H4 (cell line): ENCODE results near the gene CFAP97D2. TPM values are rescaled to one million over a fixed set of nuclear protein-coding genes. Genes with fewer than 3 reads are reported as not detected.
"Not testable (repeated sequence)": the region's sequence is repeated elsewhere in the genome, so short reads cannot be mapped to it uniquely, and the experiment has no call there.

Experiments used
- DNase-seq: peaks from one replicate; pipeline ENCODE4 v3.0.0-alpha.2; 2015; ENCODE audit warnings: low spot score
- total RNA-seq: library from RNA; depleted of rRNA; stranded (reverse); fragments of >200 nt; shearing (Covaris generic); gene quantifications from 2 replicates; pipeline ENCODE4 v1.2.3, GENCODE V29; 2014

Gene CFAP97D2
- total RNA-seq, 1 experiment from 2014 or later, result not detected

GRCh38 chr13:114235697-114236096 lies 56.6 kb downstream of the CFAP97D2 start:
- no peak for DNase-seq

- no peak for DNase-seq
Observed at GRCh38 chr13:114236227-114236626, 57.2 kb downstream of the CFAP97D2 start.

- DNase-seq, result no peak
Observed at GRCh38 chr13:114237415-114238112, 58.5 kb downstream of the CFAP97D2 start.

DNA sequence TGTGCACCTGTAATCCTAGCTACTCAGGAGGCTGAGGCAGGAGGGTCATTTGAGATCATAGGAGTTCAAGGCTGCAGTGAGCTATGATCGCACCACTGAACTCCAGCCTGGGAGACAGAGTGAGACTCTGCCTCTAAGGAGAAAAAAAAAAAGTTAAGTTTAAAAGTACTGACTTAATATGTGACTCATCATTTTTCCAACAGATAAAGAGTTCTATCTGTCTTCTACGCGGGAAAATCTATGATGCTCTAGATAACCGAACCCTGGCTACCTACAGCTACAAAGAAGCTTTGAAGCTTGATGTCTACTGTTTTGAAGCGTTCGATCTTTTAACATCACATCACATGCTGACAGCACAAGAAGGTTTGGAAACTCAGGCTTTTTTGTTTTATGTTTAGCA lies 62.9 kb downstream of the CFAP97D2 start:
- no peak for DNase-seq

DNA sequence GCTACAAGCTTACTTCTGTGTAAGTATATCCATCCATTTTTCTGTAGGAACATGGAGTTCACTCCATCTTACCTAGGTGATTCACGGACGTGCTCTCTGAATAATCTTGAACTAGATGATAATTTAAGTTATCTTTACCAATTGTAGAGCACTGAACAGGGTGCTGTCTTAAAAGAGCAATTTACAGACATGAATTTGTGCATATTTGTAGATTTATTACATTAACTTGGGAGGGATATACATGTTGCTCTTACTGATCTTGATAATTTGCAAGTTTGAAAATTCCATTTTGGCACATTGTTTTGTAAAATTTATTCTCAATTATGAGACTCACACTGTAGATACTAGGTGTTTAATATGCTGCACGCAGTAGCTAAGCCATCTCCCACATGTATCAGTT lies 64.9 kb downstream of the CFAP97D2 start:
- DNase-seq, result no peak

- DNase-seq, result no peak
Observed at GRCh38 chr13:114244637-114245036, 65.6 kb downstream of the CFAP97D2 start.

GRCh38 chr13:114248011-114248410 lies 69.0 kb downstream of the CFAP97D2 start:
- DNase-seq, result no peak

DNA sequence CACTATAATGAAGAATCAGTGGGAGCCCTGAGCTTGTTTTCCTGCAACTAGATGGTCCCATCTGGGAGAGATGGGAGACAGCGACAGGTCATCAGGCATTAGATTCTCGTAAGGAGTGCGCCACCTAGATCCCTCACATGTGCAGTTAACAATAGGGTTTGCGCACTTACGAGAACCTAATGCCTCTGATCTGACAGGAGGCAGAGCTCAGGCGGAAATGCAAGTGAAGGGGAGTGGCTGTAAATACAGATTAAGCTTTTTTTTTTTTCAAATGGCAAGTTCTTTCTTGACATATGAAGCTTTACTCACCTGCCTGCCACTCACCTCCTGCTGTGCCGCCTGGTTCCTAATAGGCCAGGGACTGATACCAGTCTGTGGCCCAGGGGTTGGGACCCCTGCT lies 70.0 kb downstream of the CFAP97D2 start:
- DNase-seq, result no peak

DNA sequence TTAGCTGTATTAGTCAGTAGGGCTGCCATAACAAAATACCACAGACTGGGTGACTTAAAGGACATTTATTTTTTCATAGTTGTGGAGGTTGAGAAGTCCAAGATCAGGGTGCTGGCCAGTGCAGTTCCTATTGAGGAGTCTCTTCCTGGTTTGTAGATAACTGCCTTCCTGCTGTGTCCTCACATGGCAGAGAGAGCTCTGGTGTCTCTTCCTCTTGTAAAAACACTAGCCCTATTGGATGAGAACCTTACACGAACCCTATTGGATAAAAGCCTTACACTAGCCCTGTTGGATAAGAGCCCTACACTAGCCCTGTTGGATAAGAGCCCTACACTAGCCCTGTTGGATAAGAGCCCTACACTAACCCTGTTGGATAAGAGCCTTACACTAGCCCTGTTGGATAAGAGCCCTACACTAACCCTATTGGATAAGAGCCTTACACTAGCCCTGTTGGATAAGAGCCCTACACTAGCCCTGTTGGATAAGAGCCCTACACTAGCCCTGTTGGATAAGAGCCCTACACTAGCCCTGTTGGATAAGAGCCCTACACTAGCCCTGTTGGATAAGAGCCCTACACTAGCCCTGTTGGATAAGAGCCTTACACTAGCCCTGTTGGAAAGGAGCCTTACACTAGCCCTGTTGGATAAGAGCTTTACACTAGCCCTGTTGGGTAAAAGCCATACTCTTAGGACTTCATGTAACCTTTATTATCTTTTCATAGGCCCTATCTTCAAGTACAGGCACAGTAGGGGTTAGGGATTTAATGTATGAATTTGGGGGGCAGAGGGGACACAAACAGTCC lies 72.8 kb downstream of the CFAP97D2 start:
- not testable (repeated sequence) for DNase-seq

DNA sequence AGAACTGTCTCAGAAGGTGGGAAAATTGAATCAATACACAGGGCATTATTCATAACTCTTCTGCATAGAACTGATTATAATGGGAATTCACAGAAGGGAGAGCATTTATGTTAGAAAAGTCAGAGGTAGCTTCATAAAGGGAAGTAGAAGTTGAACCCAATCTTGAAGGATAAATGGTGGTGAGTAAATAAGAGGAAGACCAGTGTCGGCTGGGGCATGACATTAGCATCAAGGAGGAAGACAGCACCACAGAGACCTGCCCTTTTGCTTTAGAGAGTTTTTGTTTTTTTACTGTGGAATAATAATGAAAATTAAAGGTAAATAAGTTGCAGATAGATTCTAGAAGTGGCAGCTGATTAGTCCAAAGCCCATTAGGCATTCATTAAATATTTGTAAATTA lies 77.5 kb downstream of the CFAP97D2 start:
- no peak for DNase-seq

GRCh38 chr13:114257014-114257413 lies 78.0 kb downstream of the CFAP97D2 start:
- no peak for DNase-seq

- no peak for DNase-seq
Observed at GRCh38 chr13:114258589-114258988, 79.5 kb downstream of the CFAP97D2 start.

- DNase-seq, result no peak
Observed at GRCh38 chr13:114259374-114259773, 80.3 kb downstream of the CFAP97D2 start.

- DNase-seq, result no peak
Observed at GRCh38 chr13:114259974-114260373, 80.9 kb downstream of the CFAP97D2 start.

DNA sequence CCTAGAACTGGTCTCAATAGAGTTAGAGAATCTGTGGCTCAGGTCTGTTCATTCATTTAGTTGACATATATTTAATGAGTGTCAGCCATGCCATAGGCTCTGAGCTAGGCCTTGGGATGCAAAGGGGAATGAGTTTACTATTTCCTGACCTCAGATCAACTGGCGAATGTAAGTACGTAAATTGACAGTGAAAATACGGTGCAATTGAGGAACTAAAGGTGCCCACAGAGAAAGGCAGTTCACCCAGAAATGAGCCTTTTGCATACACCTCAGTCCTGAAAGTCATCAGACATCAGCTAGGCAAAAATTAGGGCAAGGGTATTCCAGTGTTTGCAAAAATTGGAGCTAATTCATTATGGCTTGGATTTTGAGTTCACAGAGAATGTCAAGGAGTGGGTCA lies 81.8 kb downstream of the CFAP97D2 start:
- DNase-seq, result no peak

DNA sequence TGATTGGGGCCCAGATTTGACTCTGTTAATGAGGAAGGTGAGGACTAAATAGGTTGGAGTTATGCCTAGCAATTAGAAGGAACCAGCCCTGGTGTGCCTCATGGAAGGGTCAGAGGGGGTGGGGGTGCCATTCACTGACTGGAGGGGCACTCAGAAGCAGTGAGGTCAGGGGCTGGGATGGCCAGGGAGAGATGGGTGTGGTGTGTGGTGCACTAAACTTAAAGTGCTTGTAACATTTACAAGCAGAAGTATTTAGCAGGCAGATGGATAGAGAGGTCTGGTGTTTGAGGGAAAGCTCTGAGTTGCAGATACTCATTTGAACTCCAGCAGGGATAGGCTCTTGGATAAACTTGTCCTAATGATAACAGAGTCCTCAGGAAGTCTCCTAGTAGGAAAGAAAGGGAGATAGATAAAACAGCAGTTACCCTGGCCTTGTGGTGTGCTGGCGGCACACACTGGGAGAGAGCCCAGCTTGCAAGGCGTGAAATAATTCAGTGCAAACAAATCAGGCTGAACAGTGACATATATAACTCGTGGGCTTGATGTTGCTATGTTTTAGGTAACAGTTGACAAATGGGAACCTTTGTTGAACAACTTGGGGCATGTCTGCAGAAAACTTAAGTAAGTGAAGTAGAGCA lies 82.4 kb downstream of the CFAP97D2 start:
- no peak for DNase-seq

DNA sequence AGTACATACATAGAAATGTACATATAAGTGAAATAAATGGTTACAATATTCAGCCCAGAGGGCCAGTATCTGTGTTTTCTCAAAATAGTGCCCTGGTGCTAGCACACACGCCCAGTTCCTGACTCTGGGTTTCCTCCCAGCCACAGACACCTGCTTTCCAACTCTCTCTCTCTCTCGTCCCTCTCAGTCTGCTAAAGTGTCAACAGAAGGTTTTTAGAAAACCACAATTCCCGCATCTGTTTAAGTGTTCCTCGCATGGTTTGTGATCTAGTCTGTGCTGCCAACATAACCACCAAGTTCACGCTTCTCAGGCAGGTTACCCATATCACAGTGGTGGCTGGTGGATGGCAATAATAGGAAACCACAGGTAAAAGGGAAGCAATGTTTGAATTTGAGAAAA lies 84.5 kb downstream of the CFAP97D2 start:
- no peak for DNase-seq

DNA sequence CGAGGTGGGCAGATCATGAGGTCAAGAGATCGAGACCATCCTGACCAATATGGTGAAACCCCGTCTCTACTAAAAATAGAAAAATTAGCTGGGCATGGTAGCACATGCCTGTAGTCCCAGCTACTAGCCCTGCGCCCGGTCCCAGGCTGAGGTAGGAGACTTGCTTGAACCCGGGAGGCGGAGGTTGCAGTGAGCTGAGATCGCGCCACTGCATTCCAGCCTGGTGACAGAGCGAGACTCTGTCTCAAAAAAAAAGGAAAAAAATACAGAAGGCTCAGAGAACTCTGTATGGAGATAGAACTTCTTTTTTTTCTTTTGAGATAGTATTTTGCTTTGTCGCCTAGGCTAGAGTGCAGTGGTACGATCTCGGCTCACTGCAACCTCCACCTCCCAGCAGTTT lies 85.3 kb downstream of the CFAP97D2 start:
- DNase-seq, result not testable (repeated sequence)

DNA sequence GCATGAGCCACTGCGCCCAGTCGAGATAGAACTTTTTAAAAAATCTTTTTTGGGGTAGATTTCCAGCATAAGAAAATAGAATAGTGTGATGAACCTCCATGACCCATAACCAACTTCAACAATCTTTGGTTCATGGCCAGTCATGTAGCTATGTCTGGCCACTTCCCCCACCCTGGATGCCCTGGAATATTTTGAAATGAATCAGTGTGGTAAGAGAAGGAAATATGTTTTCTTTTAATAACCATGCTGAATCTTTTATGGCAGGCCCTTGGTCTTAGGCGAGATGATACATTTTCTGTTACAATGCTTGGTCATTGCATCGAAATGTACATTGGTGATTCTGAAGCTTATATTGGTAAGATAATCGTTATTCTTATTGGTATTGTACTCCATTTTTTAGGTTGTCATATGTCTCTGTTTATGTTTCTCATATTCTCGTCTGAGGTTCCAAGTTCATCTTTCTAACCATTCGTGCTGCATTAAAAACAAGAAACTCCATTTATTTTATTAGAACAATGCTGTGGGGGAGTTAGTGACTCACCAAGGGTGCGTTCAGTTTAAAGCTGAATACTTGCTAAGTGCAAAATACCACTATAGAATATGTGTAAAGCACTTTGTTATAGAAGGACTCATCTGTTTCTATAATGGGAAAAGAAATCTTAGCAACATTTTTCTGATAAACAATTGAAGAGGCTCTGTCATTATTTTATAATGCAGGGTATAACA lies 86.0 kb downstream of the CFAP97D2 start:
- no peak for DNase-seq

GRCh38 chr13:114266241-114266640 lies 87.2 kb downstream of the CFAP97D2 start:
- no peak for DNase-seq

DNA sequence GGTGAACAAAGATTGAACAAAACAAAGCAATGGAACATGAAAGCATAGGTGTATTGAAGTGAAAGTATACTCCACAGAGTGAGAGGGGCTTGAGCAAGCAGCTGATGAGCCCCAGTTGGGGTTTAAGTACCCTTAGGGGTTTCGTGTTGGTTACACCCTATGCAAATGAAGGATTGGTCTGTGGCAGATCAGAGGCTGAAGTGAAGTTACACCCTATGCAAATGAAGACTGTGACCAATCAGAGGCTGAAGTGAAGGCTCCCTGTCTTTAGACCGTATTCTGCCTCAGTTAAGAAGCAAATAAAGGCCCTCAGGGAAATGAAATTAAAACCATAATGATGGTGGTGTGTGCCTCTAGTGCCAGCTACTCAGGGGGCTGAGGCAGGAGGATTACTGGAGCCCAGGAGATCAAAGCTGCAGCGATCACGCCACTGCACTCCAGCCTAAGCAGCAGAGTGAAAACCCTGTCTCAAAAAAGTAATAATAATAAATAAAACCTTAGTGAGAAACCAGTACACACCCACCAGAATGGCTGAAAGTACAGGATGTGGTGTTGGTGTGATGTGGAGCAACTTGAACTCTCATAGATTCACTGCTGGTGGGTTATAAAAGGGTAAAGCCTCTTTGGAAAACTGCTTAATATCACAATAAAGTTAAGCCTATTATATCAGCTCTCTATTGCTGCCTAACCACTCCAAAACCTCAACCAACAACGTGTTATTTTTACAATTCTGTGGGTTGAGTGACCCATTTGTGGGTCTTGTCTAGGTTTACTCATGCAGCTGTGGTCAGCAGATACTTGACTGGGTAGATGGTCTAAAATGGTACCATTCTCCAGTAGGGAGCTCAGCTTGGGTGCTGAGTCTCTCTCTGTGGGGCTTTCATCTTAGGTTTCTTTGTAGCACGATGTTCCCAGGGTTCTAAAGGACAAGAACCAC lies 89.6 kb downstream of the CFAP97D2 start:
- DNase-seq, result no peak
